GM23338 (cell line): Measurements from ENCODE around the gene HLA-DQB1. TPM values are rescaled to one million over a fixed set of nuclear protein-coding genes. Genes with fewer than 3 reads are reported as not detected.
A peak's percentile ranks its signal among the peaks of the same experiment; 100 is the strongest.

Experiments
- ATAC-seq: fragments of 200-7000 bp; cut with Tn5 transposase; 3 replicates; pipeline ENCODE4 v1.9.1; 2020
- DNase-seq: peaks from one replicate; pipeline ENCODE4 v3.0.0-alpha.2; 2015; ENCODE audit warnings: low spot score
- H2AFZ ChIP-seq: fragments of 200-600 bp; sonication (generic); 2 replicates; pipeline ENCODE4 v1.8.0; 2016; ENCODE audit warnings: antibody characterized with exemption, mild to moderate bottlenecking, moderate library complexity
- H3F3A ChIP-seq: fragments of 200-600 bp; sonication (generic); replicated peaks from 2 replicates; pipeline ENCODE4 v1.8.0; 2017; ENCODE audit warnings: antibody characterized with exemption, mixed run types, low read depth
- H3K27ac ChIP-seq: fragments of 200-600 bp; sonication (generic); 2 replicates; pipeline ENCODE4 v1.6.1; 2016; ENCODE audit warnings: low read depth
- H3K27me3 ChIP-seq: fragments of 200-600 bp; sonication (generic); 2 replicates; pipeline ENCODE4 v1.8.0; 2016; ENCODE audit warnings: mild to moderate bottlenecking, mixed run types, moderate library complexity; ENCODE audit not compliant: insufficient read depth
- H3K36me3 ChIP-seq: fragments of 200-600 bp; sonication (generic); 2 replicates; pipeline ENCODE4 v1.8.0; 2016; ENCODE audit warnings: mild to moderate bottlenecking; ENCODE audit not compliant: insufficient read depth
- H3K4me1 ChIP-seq: fragments of 200-600 bp; sonication (generic); 2 replicates; pipeline ENCODE4 v1.8.0; 2016; ENCODE audit warnings: mild to moderate bottlenecking, moderate library complexity; ENCODE audit not compliant: insufficient read depth
- H3K4me2 ChIP-seq: fragments of 200-600 bp; sonication (generic); 2 replicates; pipeline ENCODE4 v1.7.1; 2017; ENCODE audit warnings: mixed run types
- H3K4me3 ChIP-seq: fragments of 200-600 bp; sonication (generic); 2 replicates; pipeline ENCODE4 v1.6.1; 2016; ENCODE audit warnings: mixed run types
- H3K79me2 ChIP-seq: fragments of 200-600 bp; sonication (generic); replicated peaks from 2 replicates; pipeline ENCODE4 v1.8.0; 2017; ENCODE audit warnings: mild to moderate bottlenecking; ENCODE audit not compliant: insufficient read depth
- H3K9me2 ChIP-seq: fragments of 200-600 bp; sonication (generic); 2 replicates; pipeline ENCODE4 v1.8.0; 2017; ENCODE audit not compliant: insufficient read depth
- H4K20me1 ChIP-seq: fragments of 200-600 bp; sonication (generic); replicated peaks from 2 replicates; pipeline ENCODE4 v1.8.0; 2017; ENCODE audit warnings: mild to moderate bottlenecking; ENCODE audit not compliant: insufficient read depth
- H3K27ac Mint-ChIP-seq: 2 replicates; pipeline ENCODE4 v1.8.0; 2020; ENCODE audit warnings: inconsistent platforms, mild to moderate bottlenecking, moderate library complexity, mixed read lengths
- H3K27me3 Mint-ChIP-seq: 3 replicates; pipeline ENCODE4 v1.8.0; 2022; ENCODE audit warnings: low read depth, mild to moderate bottlenecking, moderate library complexity, mixed read lengths, inconsistent platforms; ENCODE audit not compliant: insufficient read depth, poor library complexity
- H3K36me3 Mint-ChIP-seq: 3 replicates; pipeline ENCODE4 v1.8.0; 2021; ENCODE audit warnings: low read depth, mild to moderate bottlenecking, inconsistent platforms, moderate library complexity, mixed read lengths
- H3K4me1 Mint-ChIP-seq: 3 replicates; pipeline ENCODE4 v1.8.0; 2020; ENCODE audit warnings: mild to moderate bottlenecking, inconsistent platforms, mixed read lengths
- H3K4me3 Mint-ChIP-seq: 3 replicates; pipeline ENCODE4 v1.8.0; 2021; ENCODE audit warnings: moderate library complexity, mild to moderate bottlenecking, inconsistent platforms, mixed read lengths
- H3K9me3 Mint-ChIP-seq: 3 replicates; pipeline ENCODE4 v1.8.0; 2020; ENCODE audit warnings: moderate library complexity, mild to moderate bottlenecking, inconsistent platforms, mixed read lengths
- polyA plus RNA-seq: library from polyadenylated mRNA; unstranded; fragments of >200 nt; fragmentation: Nextera tagmentation; extraction: Ambion mirVana; gene quantifications from 2 replicates; pipeline ENCODE4 v1.2.1, GENCODE V29; 2016
- total RNA-seq: library from RNA; depleted of rRNA; stranded (reverse); fragments of >200 nt; shearing (Covaris generic); gene quantifications from 2 replicates; pipeline ENCODE4 v1.2.3, GENCODE V29; 2014
- TF ChIP-seq, protein P1 (sequence below): fragments of 250-450 bp; sonication (Bioruptor Pico); IDR thresholded peaks from 2 replicates; pipeline ENCODE4 v1.5.0; 2020; ENCODE audit warnings: mild to moderate bottlenecking, moderate library complexity
- TF ChIP-seq, protein P2 (sequence below), 2 experiments: fragments of 200-600 bp in 1 of 2; sonication (generic) in 1 of 2; conservative IDR thresholded peaks; 2 replicates each; pipeline versions ENCODE4 v1.5.1 to v1.6.1; 2016 to 2017; ENCODE audit warnings: antibody characterized with exemption in 2 of 2, low read depth in 2 of 2, mild to moderate bottlenecking in 2 of 2, moderate library complexity in 1 of 2

HLA-DQB1 gene
- total and polyA plus RNA-seq, 2 experiments from 2014 or later = 5.7 to 6.5 TPM

DNA sequence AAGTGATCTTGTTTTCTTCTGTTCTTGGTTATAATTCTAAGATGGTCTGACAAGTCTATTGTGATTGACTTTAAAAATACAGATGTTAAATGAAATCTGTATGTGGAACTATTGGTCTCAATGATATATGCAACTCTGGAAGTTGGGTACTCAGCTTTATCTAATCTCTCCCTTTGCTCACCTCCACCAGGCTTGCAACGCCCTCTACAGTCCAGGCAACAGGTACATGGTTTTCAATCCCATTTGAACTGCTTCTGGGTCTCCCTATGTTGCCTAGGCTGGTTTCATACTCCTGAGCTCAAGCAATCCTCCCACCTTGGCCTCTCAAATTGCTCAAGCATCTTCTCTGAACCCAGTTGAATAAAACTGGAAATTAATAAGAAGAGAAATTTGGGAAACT lies 25.6 kb upstream of the HLA-DQB1 start:
- no peaks in the 10 kb centered on the region for H3K4me1 Mint-ChIP-seq
- H3K4me3 ChIP-seq = no peak overlapping the region
- no peaks in the 10 kb centered on the region for H3K79me2 ChIP-seq
- no peak overlapping the region for H2AFZ ChIP-seq
- no peak overlapping the region for H3K27ac Mint-ChIP-seq
- H3F3A ChIP-seq = no peaks in the 10 kb centered on the region
- peak; percentile 72 for DNase-seq
- TF ChIP-seq, protein P1, sequence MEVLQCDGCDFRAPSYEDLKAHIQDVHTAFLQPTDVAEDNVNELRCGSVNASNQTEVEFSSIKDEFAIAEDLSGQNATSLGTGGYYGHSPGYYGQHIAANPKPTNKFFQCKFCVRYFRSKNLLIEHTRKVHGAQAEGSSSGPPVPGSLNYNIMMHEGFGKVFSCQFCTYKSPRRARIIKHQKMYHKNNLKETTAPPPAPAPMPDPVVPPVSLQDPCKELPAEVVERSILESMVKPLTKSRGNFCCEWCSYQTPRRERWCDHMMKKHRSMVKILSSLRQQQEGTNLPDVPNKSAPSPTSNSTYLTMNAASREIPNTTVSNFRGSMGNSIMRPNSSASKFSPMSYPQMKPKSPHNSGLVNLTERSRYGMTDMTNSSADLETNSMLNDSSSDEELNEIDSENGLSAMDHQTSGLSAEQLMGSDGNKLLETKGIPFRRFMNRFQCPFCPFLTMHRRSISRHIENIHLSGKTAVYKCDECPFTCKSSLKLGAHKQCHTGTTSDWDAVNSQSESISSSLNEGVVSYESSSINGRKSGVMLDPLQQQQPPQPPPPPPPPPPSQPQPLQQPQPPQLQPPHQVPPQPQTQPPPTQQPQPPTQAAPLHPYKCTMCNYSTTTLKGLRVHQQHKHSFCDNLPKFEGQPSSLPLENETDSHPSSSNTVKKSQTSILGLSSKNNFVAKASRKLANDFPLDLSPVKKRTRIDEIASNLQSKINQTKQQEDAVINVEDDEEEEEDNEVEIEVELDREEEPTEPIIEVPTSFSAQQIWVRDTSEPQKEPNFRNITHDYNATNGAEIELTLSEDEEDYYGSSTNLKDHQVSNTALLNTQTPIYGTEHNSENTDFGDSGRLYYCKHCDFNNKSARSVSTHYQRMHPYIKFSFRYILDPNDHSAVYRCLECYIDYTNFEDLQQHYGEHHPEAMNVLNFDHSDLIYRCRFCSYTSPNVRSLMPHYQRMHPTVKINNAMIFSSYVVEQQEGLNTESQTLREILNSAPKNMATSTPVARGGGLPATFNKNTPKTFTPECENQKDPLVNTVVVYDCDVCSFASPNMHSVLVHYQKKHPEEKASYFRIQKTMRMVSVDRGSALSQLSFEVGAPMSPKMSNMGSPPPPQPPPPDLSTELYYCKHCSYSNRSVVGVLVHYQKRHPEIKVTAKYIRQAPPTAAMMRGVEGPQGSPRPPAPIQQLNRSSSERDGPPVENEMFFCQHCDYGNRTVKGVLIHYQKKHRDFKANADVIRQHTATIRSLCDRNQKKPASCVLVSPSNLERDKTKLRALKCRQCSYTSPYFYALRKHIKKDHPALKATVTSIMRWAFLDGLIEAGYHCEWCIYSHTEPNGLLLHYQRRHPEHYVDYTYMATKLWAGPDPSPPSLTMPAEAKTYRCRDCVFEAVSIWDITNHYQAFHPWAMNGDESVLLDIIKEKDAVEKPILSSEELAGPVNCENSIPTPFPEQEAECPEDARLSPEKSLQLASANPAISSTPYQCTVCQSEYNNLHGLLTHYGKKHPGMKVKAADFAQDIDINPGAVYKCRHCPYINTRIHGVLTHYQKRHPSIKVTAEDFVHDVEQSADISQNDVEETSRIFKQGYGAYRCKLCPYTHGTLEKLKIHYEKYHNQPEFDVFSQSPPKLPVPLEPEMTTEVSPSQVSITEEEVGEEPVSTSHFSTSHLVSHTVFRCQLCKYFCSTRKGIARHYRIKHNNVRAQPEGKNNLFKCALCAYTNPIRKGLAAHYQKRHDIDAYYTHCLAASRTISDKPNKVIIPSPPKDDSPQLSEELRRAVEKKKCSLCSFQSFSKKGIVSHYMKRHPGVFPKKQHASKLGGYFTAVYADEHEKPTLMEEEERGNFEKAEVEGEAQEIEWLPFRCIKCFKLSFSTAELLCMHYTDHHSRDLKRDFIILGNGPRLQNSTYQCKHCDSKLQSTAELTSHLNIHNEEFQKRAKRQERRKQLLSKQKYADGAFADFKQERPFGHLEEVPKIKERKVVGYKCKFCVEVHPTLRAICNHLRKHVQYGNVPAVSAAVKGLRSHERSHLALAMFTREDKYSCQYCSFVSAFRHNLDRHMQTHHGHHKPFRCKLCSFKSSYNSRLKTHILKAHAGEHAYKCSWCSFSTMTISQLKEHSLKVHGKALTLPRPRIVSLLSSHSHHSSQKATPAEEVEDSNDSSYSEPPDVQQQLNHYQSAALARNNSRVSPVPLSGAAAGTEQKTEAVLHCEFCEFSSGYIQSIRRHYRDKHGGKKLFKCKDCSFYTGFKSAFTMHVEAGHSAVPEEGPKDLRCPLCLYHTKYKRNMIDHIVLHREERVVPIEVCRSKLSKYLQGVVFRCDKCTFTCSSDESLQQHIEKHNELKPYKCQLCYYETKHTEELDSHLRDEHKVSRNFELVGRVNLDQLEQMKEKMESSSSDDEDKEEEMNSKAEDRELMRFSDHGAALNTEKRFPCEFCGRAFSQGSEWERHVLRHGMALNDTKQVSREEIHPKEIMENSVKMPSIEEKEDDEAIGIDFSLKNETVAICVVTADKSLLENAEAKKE (CRISPR knock-in tag) = no peak
- TF ChIP-seq, protein P2, sequence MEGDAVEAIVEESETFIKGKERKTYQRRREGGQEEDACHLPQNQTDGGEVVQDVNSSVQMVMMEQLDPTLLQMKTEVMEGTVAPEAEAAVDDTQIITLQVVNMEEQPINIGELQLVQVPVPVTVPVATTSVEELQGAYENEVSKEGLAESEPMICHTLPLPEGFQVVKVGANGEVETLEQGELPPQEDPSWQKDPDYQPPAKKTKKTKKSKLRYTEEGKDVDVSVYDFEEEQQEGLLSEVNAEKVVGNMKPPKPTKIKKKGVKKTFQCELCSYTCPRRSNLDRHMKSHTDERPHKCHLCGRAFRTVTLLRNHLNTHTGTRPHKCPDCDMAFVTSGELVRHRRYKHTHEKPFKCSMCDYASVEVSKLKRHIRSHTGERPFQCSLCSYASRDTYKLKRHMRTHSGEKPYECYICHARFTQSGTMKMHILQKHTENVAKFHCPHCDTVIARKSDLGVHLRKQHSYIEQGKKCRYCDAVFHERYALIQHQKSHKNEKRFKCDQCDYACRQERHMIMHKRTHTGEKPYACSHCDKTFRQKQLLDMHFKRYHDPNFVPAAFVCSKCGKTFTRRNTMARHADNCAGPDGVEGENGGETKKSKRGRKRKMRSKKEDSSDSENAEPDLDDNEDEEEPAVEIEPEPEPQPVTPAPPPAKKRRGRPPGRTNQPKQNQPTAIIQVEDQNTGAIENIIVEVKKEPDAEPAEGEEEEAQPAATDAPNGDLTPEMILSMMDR (conservative IDR thresholded peaks at IDR 0.05; ENCODE audit: low read depth in 2 of 2) = peak; percentile 68 to 88
- H3K4me1 ChIP-seq = no peaks in the 10 kb centered on the region
- no peaks in the 10 kb centered on the region for H3K9me3 Mint-ChIP-seq
- no peaks in the 10 kb centered on the region for H3K36me3 Mint-ChIP-seq
- H3K27me3 Mint-ChIP-seq = no peaks in the 10 kb centered on the region
- ATAC-seq = peak; percentile 93
- no peaks in the 10 kb centered on the region for H3K36me3 ChIP-seq
- no peak overlapping the region for H3K27ac ChIP-seq
- H3K4me3 Mint-ChIP-seq = no peak overlapping the region
- no peaks in the 10 kb centered on the region for H3K9me2 ChIP-seq
- no peaks in the 10 kb centered on the region for H4K20me1 ChIP-seq
- no peaks in the 10 kb centered on the region for H3K27me3 ChIP-seq
- no peak overlapping the region for H3K4me2 ChIP-seq
